Small intestine (tissue), 7 donors: ENCODE measurements around the gene GALNT13. TPM values are rescaled to one million over a fixed set of nuclear protein-coding genes. Genes with fewer than 3 reads are reported as not detected.

Experiments
- DNase-seq, 2 donors: peaks; one replicate each; pipeline versions ENCODE4 v3.0.0 to v3.0.0-alpha.2; 2013
- FAIRE-seq: peaks from 2 replicates; lab custom pipeline; 2012; peaks lifted over from hg19 to GRCh38; lab: Jason Lieb, UNC
- H3K27ac ChIP-seq, 3 donors: one replicate each; pipeline ENCODE4 v1.5.1; 2013; ENCODE audit warnings: low read length in 2 of 3, mild to moderate bottlenecking in 2 of 3, control low read depth in 1 of 3, inconsistent platforms in 1 of 3, low read depth in 1 of 3, moderate library complexity in 1 of 3
- H3K27me3 ChIP-seq, 3 donors: one replicate each; pipeline ENCODE4 v1.6.1; 2013; ENCODE audit warnings: low read length in 3 of 3, inconsistent platforms in 1 of 3; ENCODE audit not compliant: control insufficient read depth in 3 of 3, insufficient read depth in 3 of 3
- H3K36me3 ChIP-seq, 3 donors: one replicate each; pipeline ENCODE4 v1.6.1; 2013; ENCODE audit warnings: low read length in 3 of 3, inconsistent platforms in 1 of 3, low read depth in 1 of 3, mild to moderate bottlenecking in 1 of 3, moderate library complexity in 1 of 3; ENCODE audit not compliant: control insufficient read depth in 3 of 3, insufficient read depth in 2 of 3
- H3K4me1 ChIP-seq, 3 donors: one replicate each; pipeline ENCODE4 v1.6.1; 2013; ENCODE audit warnings: low read length in 2 of 3, inconsistent platforms in 1 of 3, low read depth in 1 of 3, mild to moderate bottlenecking in 1 of 3, moderate library complexity in 1 of 3; ENCODE audit not compliant: control insufficient read depth in 3 of 3, insufficient read depth in 2 of 3
- H3K4me3 ChIP-seq, 3 donors: one replicate each; pipeline ENCODE4 v1.5.1; 2013; ENCODE audit warnings: low read length in 3 of 3, control low read depth in 1 of 3, inconsistent platforms in 1 of 3, low read depth in 1 of 3, mild to moderate bottlenecking in 1 of 3, moderate library complexity in 1 of 3
- H3K9me3 ChIP-seq, 2 donors: one replicate each; pipeline ENCODE4 v1.6.1; 2013; ENCODE audit warnings: low read depth in 1 of 2, low read length in 1 of 2; ENCODE audit not compliant: control insufficient read depth in 2 of 2, insufficient read depth in 1 of 2
- WGBS, 3 donors: extraction: QIAGEN DNeasy Blood & Tissue Kit; methylation state at CpG; one replicate each; pipeline ENCODE4 v1.1.7; 2013; 5-methylcytosine and 5-hydroxymethylcytosine counted together
- polyA plus RNA-seq, 4 donors: library from polyadenylated mRNA; stranded (reverse) in 3 of 4; unstranded in 1 of 4; fragments of 200-250 nt in 3 of 4; fragments of 120-200 nt in 1 of 4; gene quantifications; one replicate each; pipeline versions ENCODE4 v1.2.1 to v1.2.3, GENCODE V29; 2013
- donor health status: healthy with polysubstance abuse.
- donor health status: control.
- donor health status: control.
- donor health status: Bipolar disorder and iron deficiency.
- donor health status: healthy.

GALNT13 gene
- polyA plus RNA-seq, 4 donors: 0.21 to 4.7 TPM; not detected in 2

GRCh38 chr2:154193246-154193645 is 321.5 kb downstream of the GALNT13 start:
- no peak for DNase-seq
- Histone ChIP-seq H3K4me3 (no peak overlapping the region), H3K36me3 (no peaks in the 10 kb centered on the region), H3K27ac (no peak overlapping the region), H3K27me3 (no peaks in the 10 kb centered on the region), H3K9me3 (no peaks in the 10 kb centered on the region), H3K4me1 (no peaks in the 10 kb centered on the region)
- no peak for FAIRE-seq
- 63 to 93% (median 67%) methylated on average over 2 of the region's 2 CpGs for WGBS, 3 donors

GRCh38 chr2:154194909-154195643 is 323.4 kb downstream of the GALNT13 start:
- FAIRE-seq (no peak), DNase-seq (no peak)
- H3K9me3 ChIP-seq: no peaks in the 10 kb centered on the region
- no peaks in the 10 kb centered on the region for H3K4me1 ChIP-seq
- H3K36me3 ChIP-seq: no peaks in the 10 kb centered on the region
- H3K27ac ChIP-seq: no peak overlapping the region
- 71 to 91% (median 80%) methylated on average over 5 of the region's 5 CpGs for WGBS, 3 donors
- no peak overlapping the region for H3K4me3 ChIP-seq
- H3K27me3 ChIP-seq: no peaks in the 10 kb centered on the region

- Histone ChIP-seq H3K4me3 (no peak overlapping the region), H3K4me1 (no peaks in the 10 kb centered on the region), H3K36me3 (no peaks in the 10 kb centered on the region), H3K9me3 (no peaks in the 10 kb centered on the region), H3K27me3 (no peaks in the 10 kb centered on the region), H3K27ac (no peak overlapping the region)
- FAIRE-seq (no peak), DNase-seq (no peak)
These were observed 324.0 kb downstream of the GALNT13 start for GRCh38 chr2:154195644-154196195.

GRCh38 chr2:154198866-154199265 is 327.1 kb downstream of the GALNT13 start:
- no peaks in the 10 kb centered on the region for H3K4me1 ChIP-seq
- FAIRE-seq: no peak
- no peak overlapping the region for H3K27ac ChIP-seq
- H3K9me3 ChIP-seq: no peaks in the 10 kb centered on the region
- H3K27me3 ChIP-seq: no peaks in the 10 kb centered on the region
- DNase-seq: no peak
- H3K36me3 ChIP-seq: no peaks in the 10 kb centered on the region
- 52 to 61% (median 56%) methylated on average over 1 of the region's 1 CpG for WGBS, 3 donors
- H3K4me3 ChIP-seq: no peak overlapping the region

- no peaks in the 10 kb centered on the region for H3K4me1 ChIP-seq
- H3K27ac ChIP-seq: no peak overlapping the region
- DNase-seq (no peak), FAIRE-seq (no peak)
- H3K9me3 ChIP-seq: no peaks in the 10 kb centered on the region
- no peak overlapping the region for H3K4me3 ChIP-seq
- no peaks in the 10 kb centered on the region for H3K27me3 ChIP-seq
- H3K36me3 ChIP-seq: no peaks in the 10 kb centered on the region
These were observed 331.5 kb downstream of the GALNT13 start for GRCh38 chr2:154203206-154203605.

- no peaks in the 10 kb centered on the region for H3K27me3 ChIP-seq
- no peaks in the 10 kb centered on the region for H3K36me3 ChIP-seq
- H3K9me3 ChIP-seq: no peaks in the 10 kb centered on the region
- 29 to 56% (median 34%) methylated on average over 2 of the region's 2 CpGs for WGBS, 3 donors
- no peak overlapping the region for H3K4me3 ChIP-seq
- DNase-seq: peak; percentile 4 to 93
- peak; percentile 89 for FAIRE-seq
- peaks cover 0 to 2% (median 0%) of the 10 kb centered on the region in 3 donors for H3K4me1 ChIP-seq
- H3K27ac ChIP-seq: no peak overlapping the region
These were observed 332.2 kb downstream of the GALNT13 start for GRCh38 chr2:154203902-154204301.

GRCh38 chr2:154207288-154208047 is 335.7 kb downstream of the GALNT13 start:
- no peaks in the 10 kb centered on the region for H3K36me3 ChIP-seq
- WGBS, 3 donors: 52 to 83% (median 58%) methylated on average over 2 of the region's 2 CpGs
- no peaks in the 10 kb centered on the region for H3K27me3 ChIP-seq
- FAIRE-seq (peak; percentile 74), DNase-seq (peak in 1 of 2 donors; percentile 59)
- peaks cover 0 to 2% (median 0%) of the 10 kb centered on the region in 3 donors for H3K4me1 ChIP-seq
- H3K27ac ChIP-seq: peak overlapping the region in 1 of 3 donors; percentile 14
- no peak overlapping the region for H3K4me3 ChIP-seq
- no peaks in the 10 kb centered on the region for H3K9me3 ChIP-seq

GRCh38 chr2:154223726-154224125 is 352.0 kb downstream of the GALNT13 start:
- FAIRE-seq: no peak
- Histone ChIP-seq H3K4me1 (no peaks in the 10 kb centered on the region), H3K4me3 (no peak overlapping the region), H3K27me3 (no peaks in the 10 kb centered on the region), H3K9me3 (no peaks in the 10 kb centered on the region), H3K27ac (no peak overlapping the region), H3K36me3 (no peaks in the 10 kb centered on the region)
- no peak for DNase-seq
- 93 to 100% (median 97%) methylated on average over 1 of the region's 1 CpG for WGBS, 3 donors
